Endothelial cell of umbilical vein (primary cell): ENCODE data around the gene TRIM62. TPM values are rescaled to one million over a fixed set of nuclear protein-coding genes. Genes with fewer than 3 reads are reported as not detected.

ENCODE experiments used
- BruUV-seq: library from RNA; stranded (reverse); fragments of 400-500 nt; replicated peaks from 2 replicates; lab custom pipeline; 2021; lab: Mats Ljungman, UMichigan
- CTCF ChIA-PET: fragments of 300-600, 350-600 bp; sonication (Branson Sonifier 250); formaldehyde crosslinking; loops from one replicate; lab custom pipeline; 2021; ENCODE audit warnings: antibody characterized with exemption, inconsistent platforms; lab: Charles Lee
- POLR2A ChIA-PET: fragments of 300-600, 350-600 bp; sonication (Branson Sonifier 250); formaldehyde crosslinking; loops from one replicate; lab custom pipeline; 2021; ENCODE audit warnings: antibody characterized with exemption, inconsistent platforms; lab: Charles Lee
- DNase-seq: peaks from one replicate; pipeline ENCODE4 v3.0.0-alpha.2; 2011; ENCODE audit warnings: low read depth, low spot score
- FAIRE-seq: peaks from 2 replicates; lab custom pipeline; 2011; peaks lifted over from hg19 to GRCh38; lab: Jason Lieb, UNC
- H2AFZ ChIP-seq: 2 replicates; pipeline ENCODE4 v1.6.0; 2012; ENCODE audit warnings: low read depth, low read length, control low read depth, inconsistent platforms
- H3K27ac ChIP-seq: 2 replicates; pipeline ENCODE4 v1.5.1; 2011; ENCODE audit warnings: low read depth, mild to moderate bottlenecking, control low read depth, low read length, moderate library complexity; ENCODE audit not compliant: insufficient read depth
- H3K27me3 ChIP-seq, 2 experiments: 2 replicates each; pipeline versions ENCODE4 v1.6.0 to v1.6.1; 2011; ENCODE audit warnings: low read length in 2 of 2, mixed read lengths in 1 of 2; ENCODE audit not compliant: control insufficient read depth in 2 of 2, insufficient read depth in 2 of 2
- H3K36me3 ChIP-seq, 2 experiments: 2 replicates in 1 of 2; 3 replicates in 1 of 2; pipeline ENCODE4 v1.5.1; 2011; ENCODE audit warnings: low read length in 2 of 2, mild to moderate bottlenecking in 1 of 2, moderate library complexity in 1 of 2; ENCODE audit not compliant: control insufficient read depth in 2 of 2, insufficient read depth in 2 of 2; ENCODE audit errors: extremely low read depth in 1 of 2
- H3K4me1 ChIP-seq: 3 replicates; pipeline ENCODE4 v1.5.1; 2011; ENCODE audit warnings: mild to moderate bottlenecking, low read length; ENCODE audit not compliant: control insufficient read depth, insufficient read depth; ENCODE audit errors: extremely low read depth
- H3K4me2 ChIP-seq: 2 replicates; pipeline ENCODE4 v1.6.1; 2011; ENCODE audit warnings: low read length, control low read depth, mixed read lengths; ENCODE audit not compliant: insufficient read depth
- H3K4me3 ChIP-seq, 3 experiments: fragments of 200-600 bp in 1 of 3; sonication (generic), shearing (Covaris generic) in 1 of 3; replicated peaks in 1 of 3; 2 replicates each; pipeline ENCODE4 v1.5.1; 2011 to 2016; ENCODE audit warnings: control low read depth in 3 of 3, low read length in 3 of 3, mild to moderate bottlenecking in 2 of 3, inconsistent platforms in 1 of 3, low read depth in 1 of 3, moderate library complexity in 1 of 3; ENCODE audit not compliant: insufficient read depth in 1 of 3
- H3K79me2 ChIP-seq: 2 replicates; pipeline ENCODE4 v1.6.0; 2012; ENCODE audit warnings: low read length, inconsistent platforms; ENCODE audit not compliant: control insufficient read depth, insufficient read depth
- H3K9ac ChIP-seq: replicated peaks from 2 replicates; pipeline ENCODE3; 2011; ENCODE audit warnings: low read length, control low read depth; ENCODE audit not compliant: insufficient read depth; ENCODE audit errors: extremely low read depth
- H3K9me1 ChIP-seq: replicated peaks from 3 replicates; pipeline ENCODE4 v1.6.0; 2011; ENCODE audit warnings: mild to moderate bottlenecking, low read length; ENCODE audit not compliant: control insufficient read depth, insufficient read depth; ENCODE audit errors: extremely low read depth
- H3K9me3 ChIP-seq: replicated peaks from 2 replicates; pipeline ENCODE4 v1.5.1; 2012; ENCODE audit warnings: low read length, inconsistent platforms; ENCODE audit not compliant: control insufficient read depth, insufficient read depth
- H4K20me1 ChIP-seq: replicated peaks from 2 replicates; pipeline ENCODE3; 2011; ENCODE audit warnings: mild to moderate bottlenecking, low read length; ENCODE audit not compliant: control insufficient read depth, insufficient read depth; ENCODE audit errors: extremely low read depth
- CTCF ChIP-seq, 2 donors: IDR thresholded peaks; 1 replicate in 1 of 2; 2 replicates in 1 of 2; pipeline ENCODE4 v1.5.1; 2011; ENCODE audit warnings: low read length in 2 of 2, mild to moderate bottlenecking in 2 of 2, moderate library complexity in 2 of 2, control low read depth in 1 of 2, inconsistent platforms in 1 of 2, low read depth in 1 of 2; ENCODE audit not compliant: insufficient read depth in 1 of 2; ENCODE audit errors: extremely low read depth in 1 of 2
- EZH2 ChIP-seq: IDR thresholded peaks from 2 replicates; pipeline ENCODE4 v1.6.1; 2012; ENCODE audit warnings: borderline replicate concordance, low read depth, mild to moderate bottlenecking, moderate library complexity, low read length, inconsistent platforms; ENCODE audit not compliant: severe bottlenecking
- FOS ChIP-seq: IDR thresholded peaks from 2 replicates; pipeline ENCODE4 v1.6.1; 2011; ENCODE audit warnings: mild to moderate bottlenecking, low read length, moderate library complexity, borderline replicate concordance; ENCODE audit not compliant: insufficient read depth
- GATA2 ChIP-seq: IDR thresholded peaks from 2 replicates; pipeline ENCODE4 v1.7.0; 2011; ENCODE audit warnings: low read depth, mild to moderate bottlenecking, moderate library complexity, mixed read lengths, low read length; ENCODE audit not compliant: insufficient read length, insufficient read depth
- JUN ChIP-seq: IDR thresholded peaks from 2 replicates; pipeline ENCODE4 v1.6.1; 2011; ENCODE audit warnings: borderline replicate concordance, low read depth; ENCODE audit not compliant: insufficient read length, insufficient read depth
- MAX ChIP-seq: IDR thresholded peaks from 2 replicates; pipeline ENCODE4 v1.6.1; 2011; ENCODE audit not compliant: insufficient read depth, insufficient read length
- MYC ChIP-seq: IDR thresholded peaks from one replicate; pipeline ENCODE4 v1.6.1; 2011; ENCODE audit warnings: mild to moderate bottlenecking, low read depth, low read length
- POLR2A ChIP-seq: IDR thresholded peaks from 2 replicates; pipeline ENCODE4 v1.6.1; 2012; ENCODE audit warnings: low read depth, mild to moderate bottlenecking, control low read depth, low read length
- POLR2AphosphoS5 ChIP-seq: IDR thresholded peaks from 2 replicates; pipeline ENCODE4 v1.6.1; 2012; ENCODE audit warnings: low read depth, mild to moderate bottlenecking, control low read depth, low read length, moderate library complexity; ENCODE audit not compliant: insufficient read depth
- dilution Hi-C: fragments of 300-500 bp; cut with MboI; formaldehyde crosslinking; loops from one replicate; pipeline ENCODE4 v1.15.0; 2019; ENCODE audit warnings: low sequenced_read_pairs; ENCODE audit not compliant: extremely low pct_ligation_motif_present
- intact Hi-C: fragments of 100-400 bp; cut with micrococcal nuclease; formaldehyde crosslinking; loops from one replicate; pipeline ENCODE4 v1.10.0; 2022
- polyA plus RNA-seq, 4 experiments: library from polyadenylated mRNA; depleted of rRNA in 3 of 4; stranded (reverse) in 3 of 4; unstranded in 1 of 4; fragments of >200 nt; gene quantifications; 2 replicates each; pipeline versions ENCODE4 v1.2.1 to v1.2.3, GENCODE V29; 2011 to 2012; ENCODE audit warnings: missing spikeins in 1 of 4
- total RNA-seq: library from RNA; stranded (reverse); gene quantifications from 2 replicates; pipeline ENCODE4 v1.2.3, GENCODE V29; 2021

The TRIM62 gene
- total and polyA plus RNA-seq, 2 donors (not counting 3 experiments of a cell fraction or from before 2014, with no cell fraction given), result 8.3 to 9.3 TPM

- Histone ChIP-seq H3K9me3 (no peaks in the 10 kb centered on the region), H3K79me2 (no peaks in the 10 kb centered on the region), H3K9me1 (no peaks in the 10 kb centered on the region), H4K20me1 (no peaks in the 10 kb centered on the region), H3K9ac (no peak overlapping the region), H3K27me3 (no peaks in the 10 kb centered on the region), H3K4me2 (no peak overlapping the region), H2AFZ (no peak overlapping the region), H3K4me3 (no peak overlapping the region), H3K36me3 (peaks cover 0 to 8% of the 10 kb centered on the region in 2 experiments), H3K27ac (no peak overlapping the region), H3K4me1 (peaks cover 5% of the 10 kb centered on the region)
- intact Hi-C loops (no loop called here), dilution Hi-C loops (no loop called here)
- TF ChIP-seq JUN (no peak), FOS (no peak), MYC (no peak), MAX (no peak)
- POLR2A ChIA-PET, result no interaction called here
- CTCF ChIA-PET, result no interaction called here
- BruUV-seq, result no TSS peak
- DNase-seq, result no peak
- no peak for FAIRE-seq
Observed at GRCh38 chr1:33176887-33177286, 5.0 kb downstream of the TRIM62 start.

GRCh38 chr1:33176362-33176850, 5.4 kb downstream of the TRIM62 start:
- intact Hi-C loops (no loop called here), dilution Hi-C loops (no loop called here)
- Histone ChIP-seq H4K20me1 (no peaks in the 10 kb centered on the region), H3K4me2 (no peak overlapping the region), H2AFZ (no peak overlapping the region), H3K36me3 (peaks cover 0 to 8% of the 10 kb centered on the region in 2 experiments), H3K27me3 (no peaks in the 10 kb centered on the region), H3K4me3 (no peak overlapping the region), H3K4me1 (peaks cover 5% of the 10 kb centered on the region), H3K79me2 (no peaks in the 10 kb centered on the region), H3K9ac (no peak overlapping the region), H3K9me3 (no peaks in the 10 kb centered on the region), H3K9me1 (no peaks in the 10 kb centered on the region), H3K27ac (no peak overlapping the region)
- TF ChIP-seq JUN (no peak), POLR2AphosphoS5 (no peak), POLR2A (no peak), MAX (no peak), GATA2 (no peak), FOS (no peak), EZH2 (no peak), MYC (no peak), CTCF (IDR thresholded peaks at IDR 0.05; ENCODE audit: extremely low read depth in 1 of 2, insufficient read depth in 1 of 2, low read depth in 1 of 2, low read length in 2 of 2) (no peak)
- no TSS peak for BruUV-seq
- DNase-seq, result no peak
- CTCF ChIA-PET, result no interaction called here
- FAIRE-seq, result no peak
- POLR2A ChIA-PET, result no interaction called here
